HCT116 (cell line): ENCODE results near the gene TMEM243. TPM values are rescaled to one million over a fixed set of nuclear protein-coding genes. Genes with fewer than 3 reads are reported as not detected.

ENCODE experiments used
- ATAC-seq: fragments of 200-7000 bp; cut with Tn5 transposase; 2 replicates; pipeline ENCODE4 v1.9.1; 2020; ENCODE audit warnings: mild to moderate bottlenecking, moderate library complexity
- BruUV-seq: library from RNA; stranded (reverse); fragments of 400-500 nt; replicated peaks from 2 replicates; lab custom pipeline; 2021; lab: Mats Ljungman, UMichigan
- CTCF ChIA-PET: fragments of 300-600 bp; sonication (Branson Sonifier 250); formaldehyde crosslinking; loops from one replicate; lab custom pipeline; 2021; ENCODE audit warnings: antibody characterized with exemption; lab: Charles Lee
- POLR2A ChIA-PET: fragments of 300-600, 350-600 bp; sonication (Branson Sonifier 250); formaldehyde crosslinking; loops from one replicate; lab custom pipeline; 2021; ENCODE audit warnings: antibody characterized with exemption; lab: Charles Lee
- RAD21 ChIA-PET, 2 experiments: fragments of 300-600 bp; sonication (Branson Sonifier 250); formaldehyde crosslinking; loops; one replicate each; lab custom pipeline; 2023; ENCODE audit warnings: low total read pairs in 2 of 2; ENCODE audit not compliant: uncharacterized antibody in 2 of 2, unreplicated experiment in 2 of 2, low non-redundant PET in 1 of 2; lab: Charles Lee
- DNase-seq: peaks from one replicate; pipeline ENCODE4 v3.0.0-alpha.2; 2010; ENCODE audit warnings: low read depth, low spot score
- H2AFZ ChIP-seq: fragments of 200-600 bp; shearing (Covaris generic), sonication (generic); 2 replicates; pipeline ENCODE4 v1.6.1; 2017; ENCODE audit warnings: low read depth, mixed run types, mixed read lengths, antibody characterized with exemption, low read length; ENCODE audit not compliant: poor library complexity, severe bottlenecking
- H3K27ac ChIP-seq: 2 replicates; pipeline ENCODE4 v1.5.1; 2012; ENCODE audit warnings: low read depth, low read length
- H3K27me3 ChIP-seq: fragments of 200-600 bp; sonication (generic); 2 replicates; pipeline ENCODE4 v1.6.1; 2016; ENCODE audit warnings: mixed run types, low read length, mixed read lengths; ENCODE audit not compliant: insufficient read depth
- H3K36me3 ChIP-seq, 2 experiments: fragments of 200-500 bp in 1 of 2; fragments of 200-600 bp in 1 of 2; sonication (Bioruptor generic) in 1 of 2; sonication (generic) in 1 of 2; 2 replicates each; pipeline versions ENCODE4 v1.5.1 to v1.6.1; 2014 to 2016; ENCODE audit warnings: low read length in 2 of 2, inconsistent platforms in 1 of 2, mixed read lengths in 1 of 2, mixed run types in 1 of 2; ENCODE audit not compliant: insufficient read depth in 2 of 2, control insufficient read depth in 1 of 2
- H3K4me1 ChIP-seq, 2 experiments: fragments of 200-600 bp in 1 of 2; sonication (generic) in 1 of 2; 2 replicates each; pipeline versions ENCODE4 v1.5.1 to v1.6.1; 2012 to 2017; ENCODE audit warnings: low read length in 2 of 2, inconsistent platforms in 1 of 2, mild to moderate bottlenecking in 1 of 2, mixed read lengths in 1 of 2, mixed run types in 1 of 2, moderate library complexity in 1 of 2; ENCODE audit not compliant: insufficient read depth in 2 of 2, control insufficient read depth in 1 of 2
- H3K4me2 ChIP-seq: fragments of 200-600 bp; sonication (generic); 2 replicates; pipeline ENCODE4 v1.6.1; 2017; ENCODE audit warnings: mixed run types, low read length, mixed read lengths
- H3K4me3 ChIP-seq, 2 experiments: fragments of 200-600 bp in 1 of 2; sonication (generic) in 1 of 2; replicated peaks in 1 of 2; 2 replicates each; pipeline ENCODE4 v1.5.1; 2011 to 2016; ENCODE audit warnings: low read length in 2 of 2, control low read depth in 1 of 2, low read depth in 1 of 2, mild to moderate bottlenecking in 1 of 2, mixed read lengths in 1 of 2, mixed run types in 1 of 2
- H3K79me2 ChIP-seq: fragments of 200-600 bp; sonication (generic); 2 replicates; pipeline ENCODE4 v1.6.1; 2017; ENCODE audit warnings: mild to moderate bottlenecking, mixed run types, low read length, moderate library complexity, mixed read lengths; ENCODE audit not compliant: insufficient read depth
- H3K9ac ChIP-seq: fragments of 200-600 bp; sonication (generic); 2 replicates; pipeline ENCODE4 v1.6.1; 2016; ENCODE audit warnings: low read length, mixed read lengths
- H3K9me2 ChIP-seq: fragments of 200-600 bp; sonication (generic), shearing (Covaris generic); 2 replicates; pipeline ENCODE4 v1.6.1; 2017; ENCODE audit warnings: mixed run types, mild to moderate bottlenecking, moderate library complexity; ENCODE audit not compliant: insufficient read depth
- H3K9me3 ChIP-seq, 2 experiments: fragments of 200-500 bp in 1 of 2; fragments of 200-600 bp in 1 of 2; sonication (Bioruptor generic) in 1 of 2; sonication (generic) in 1 of 2; 2 replicates each; pipeline ENCODE4 v1.6.1; 2014 to 2017; ENCODE audit warnings: low read length in 2 of 2, mixed read lengths in 2 of 2, inconsistent platforms in 1 of 2, low read depth in 1 of 2, mild to moderate bottlenecking in 1 of 2, mixed run types in 1 of 2, moderate library complexity in 1 of 2; ENCODE audit not compliant: control insufficient read depth in 1 of 2, insufficient read depth in 1 of 2
- H4K20me1 ChIP-seq: fragments of 200-600 bp; sonication (generic), shearing (Covaris generic); 2 replicates; pipeline ENCODE4 v1.6.1; 2017; ENCODE audit warnings: mixed run types, mild to moderate bottlenecking, moderate library complexity; ENCODE audit not compliant: insufficient read depth
- CEBPB ChIP-seq: IDR thresholded peaks from 2 replicates; pipeline ENCODE4 v1.6.1; 2012; ENCODE audit warnings: low read depth
- EGR1 ChIP-seq: IDR thresholded peaks from 2 replicates; pipeline ENCODE4 v1.6.1; 2012; ENCODE audit warnings: low read depth
- ELF1 ChIP-seq: IDR thresholded peaks from 2 replicates; pipeline ENCODE4 v1.6.1; 2012; ENCODE audit warnings: low read depth, borderline replicate concordance
- EZH2 ChIP-seq: fragments of 200-600 bp; sonication (generic); IDR thresholded peaks from 2 replicates; pipeline ENCODE4 v1.6.1; 2017; ENCODE audit warnings: antibody characterized with exemption, mixed run types
- EZH2phosphoT487 ChIP-seq: fragments of 200-600 bp; IDR thresholded peaks from 2 replicates; pipeline ENCODE4 v1.6.1; 2018; ENCODE audit warnings: antibody characterized with exemption, borderline replicate concordance
- FOSL1 ChIP-seq: IDR thresholded peaks from 2 replicates; pipeline ENCODE4 v1.6.1; 2012; ENCODE audit warnings: low read depth
- POLR2A ChIP-seq: IDR thresholded peaks from 2 replicates; pipeline ENCODE4 v1.7.0; 2011; ENCODE audit warnings: borderline replicate concordance; ENCODE audit not compliant: insufficient read depth, insufficient read length; ENCODE audit errors: extremely low read depth
- POLR2AphosphoS5 ChIP-seq: IDR thresholded peaks from 2 replicates; pipeline ENCODE4 v1.6.1; 2011; ENCODE audit warnings: mild to moderate bottlenecking, low read depth, low read length, moderate library complexity
- REST ChIP-seq: IDR thresholded peaks from 2 replicates; pipeline ENCODE4 v1.6.1; 2012; ENCODE audit warnings: low read depth
- SIN3A ChIP-seq: IDR thresholded peaks from 2 replicates; pipeline ENCODE4 v1.6.1; 2012; ENCODE audit warnings: low read depth
- SP1 ChIP-seq: IDR thresholded peaks from 2 replicates; pipeline ENCODE4 v1.6.1; 2012; ENCODE audit warnings: low read depth
- YY1 ChIP-seq: IDR thresholded peaks from 2 replicates; pipeline ENCODE4 v1.6.1; 2011; ENCODE audit warnings: low read length, low read depth, moderate library complexity, mild to moderate bottlenecking; ENCODE audit not compliant: insufficient replicate concordance; ENCODE audit errors: extremely low read depth
- intact Hi-C: fragments of 100-400 bp; cut with micrococcal nuclease; formaldehyde crosslinking; loops from 2 replicates; pipeline ENCODE4 v1.10.0; 2022
- total RNA-seq: library from RNA; stranded (reverse); gene quantifications from one replicate; pipeline ENCODE4 v1.2.1, GENCODE V29; 2021; ENCODE audit not compliant: unreplicated experiment

Gene TMEM243
- total RNA-seq, 1 experiment from 2014 or later, result 23.3 TPM

GRCh38 chr7:87154569-87154968 lies 65.0 kb downstream of the TMEM243 start:
- RAD21 ChIA-PET, result no interaction called here
- Histone ChIP-seq H3K36me3 (peaks cover 0 to 3% of the 10 kb centered on the region in 2 experiments; a peak in 1 of 4 replicates), H3K79me2 (peaks cover 68% of the 10 kb centered on the region), H4K20me1 (no peaks in the 10 kb centered on the region), H3K4me2 (peak overlapping the region; percentile 85), H3K9me3 (no peaks in the 10 kb centered on the region), H3K4me3 (no peak overlapping the region), H3K27ac (no peak overlapping the region), H3K9ac (peak overlapping the region; percentile 95; the same call in 1 of the 2 replicates), H3K9me2 (no peaks in the 10 kb centered on the region), H3K27me3 (no peaks in the 10 kb centered on the region), H3K4me1 (peaks cover 10 to 18% of the 10 kb centered on the region in 2 experiments; a peak in 3 of 4 replicates), H2AFZ (no peak overlapping the region)
- ATAC-seq (no peak), DNase-seq (no peak)
- BruUV-seq, result no TSS peak
- POLR2A ChIA-PET, result no interaction called here
- TF ChIP-seq EZH2, result no peak
- TF ChIP-seq FOSL1, result no peak
- no peak for TF ChIP-seq ELF1
- TF ChIP-seq SIN3A, result no peak
- TF ChIP-seq POLR2AphosphoS5, result no peak
- TF ChIP-seq EZH2phosphoT487, result no peak
- no peak for TF ChIP-seq REST
- TF ChIP-seq EGR1, result no peak
- no peak for TF ChIP-seq YY1
- no peak for TF ChIP-seq POLR2A
- no peak for TF ChIP-seq CEBPB
- TF ChIP-seq SP1, result no peak
- intact Hi-C loops, result no loop called here
- CTCF ChIA-PET, result no interaction called here
